CD4-positive, alpha-beta T cell treated with Interleukin-2 at 100 ng/mL for 4 hours (primary cell): ENCODE results near the gene SLC25A1.

ENCODE experiments used
- DNase-seq: peaks from one replicate; pipeline ENCODE4 v3.0.0-alpha.2; 2020; ENCODE audit warnings: low spot score

Gene SLC25A1

GRCh38 chr22:19137384-19138216 is 40.9 kb downstream of the SLC25A1 start:
- no peak for DNase-seq

- no peak for DNase-seq
These were observed 41.6 kb downstream of the SLC25A1 start for GRCh38 chr22:19136915-19137314.

GRCh38 chr22:19134874-19135273 is 43.7 kb downstream of the SLC25A1 start:
- no peak for DNase-seq

DNA sequence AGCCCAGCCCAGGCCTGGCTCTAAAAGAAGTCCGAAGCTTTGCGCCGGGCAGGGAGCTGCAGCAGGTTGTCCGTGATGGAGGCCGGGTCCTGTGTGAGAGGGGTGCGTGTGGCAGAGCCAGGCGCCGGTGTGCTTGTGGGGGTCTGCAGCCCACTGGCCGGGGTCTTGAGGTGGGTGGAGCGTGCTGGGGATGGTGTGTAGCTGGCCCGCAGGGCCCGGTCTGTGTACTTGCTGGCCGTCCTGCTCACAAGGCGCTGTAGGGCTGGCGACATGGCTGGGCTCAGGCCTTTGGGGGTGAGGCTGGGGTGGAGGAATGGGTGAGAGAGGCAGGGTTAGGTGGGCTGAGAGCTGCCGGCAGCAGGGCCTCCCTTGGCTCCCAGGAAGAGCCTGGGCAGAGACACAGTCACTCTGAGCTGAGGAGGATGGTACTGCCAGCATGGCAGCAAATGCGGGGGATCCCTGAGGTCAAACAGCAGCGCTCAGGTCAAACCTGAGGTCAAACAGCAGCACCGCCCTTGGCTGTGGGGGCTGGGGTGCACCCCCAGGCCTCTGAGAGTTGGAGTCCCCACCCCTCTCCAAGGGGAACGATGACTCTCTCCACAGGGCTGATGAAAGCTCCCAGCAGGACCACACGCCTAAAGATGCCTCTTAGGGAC is 44.2 kb downstream of the SLC25A1 start:
- DNase-seq = no peak

GRCh38 chr22:19133561-19133960 is 45.0 kb downstream of the SLC25A1 start:
- DNase-seq = no peak

DNA sequence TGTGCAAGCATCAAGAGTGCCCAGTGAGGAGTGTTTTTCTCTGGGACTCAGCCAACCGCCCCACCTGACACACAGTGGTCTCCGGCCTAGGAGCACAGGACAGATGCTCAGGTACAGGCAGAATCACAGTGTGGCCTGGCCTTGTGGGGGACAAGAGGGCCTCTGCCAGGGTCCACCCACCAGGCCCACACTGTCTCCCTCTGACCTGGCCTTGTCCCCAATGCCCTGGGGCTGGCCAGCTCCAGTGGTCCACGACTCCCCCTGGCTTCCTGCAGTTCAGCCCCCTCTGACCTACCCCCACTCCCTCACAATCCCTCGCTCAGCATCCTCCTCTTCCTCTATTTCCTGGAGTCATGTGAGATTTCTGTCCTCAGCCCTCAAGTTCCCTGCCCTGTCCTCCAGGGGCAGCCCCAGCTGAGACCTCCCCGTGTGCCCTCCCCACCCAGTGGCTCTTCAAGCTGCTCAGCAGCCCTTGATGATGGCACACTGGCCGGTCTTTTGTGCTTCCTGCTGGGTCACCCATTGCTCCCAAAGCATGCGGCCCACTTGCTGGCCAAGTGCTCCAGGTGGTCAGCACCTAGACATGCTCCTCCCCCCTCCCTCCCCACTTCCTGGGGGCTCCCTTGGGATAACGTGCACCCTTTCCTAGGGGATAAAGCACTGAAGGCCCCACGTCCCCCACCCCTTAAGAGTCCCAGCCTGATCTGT is 45.7 kb downstream of the SLC25A1 start:
- no peak for DNase-seq

- DNase-seq = no peak
These were observed 46.4 kb downstream of the SLC25A1 start for GRCh38 chr22:19132153-19132552.

- DNase-seq = no peak
These were observed 46.9 kb downstream of the SLC25A1 start for GRCh38 chr22:19131685-19132015.

- DNase-seq = no peak
These were observed 47.4 kb downstream of the SLC25A1 start, which contains the start of gene TSSK2 for GRCh38 chr22:19130959-19131684. Gene TSSK2 (plus strand): TSS chr22:19131308. CDS start chr22:19131400, 92 bp downstream.

DNA sequence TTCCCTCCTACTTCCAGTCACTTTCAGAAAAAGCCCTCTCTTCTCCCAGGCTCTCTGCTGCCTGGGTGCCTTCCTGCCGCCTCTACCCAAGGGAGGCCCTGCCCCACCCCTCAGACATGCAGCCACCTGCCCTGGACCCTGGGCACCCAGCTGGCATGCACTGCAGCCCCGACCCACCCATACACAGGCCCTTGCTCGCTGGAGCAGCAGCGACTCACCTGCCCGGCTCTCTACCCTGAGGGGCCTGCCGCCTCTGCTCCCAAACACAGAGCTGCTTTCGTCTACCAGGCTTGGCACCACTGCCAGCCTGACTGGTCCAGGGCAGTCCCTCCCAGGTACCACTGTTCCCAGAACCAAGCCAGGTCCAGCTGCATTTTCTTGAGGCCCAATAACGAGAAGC is 48.7 kb downstream of the SLC25A1 start:
- DNase-seq = no peak

- DNase-seq = no peak
These were observed 49.4 kb downstream of the SLC25A1 start for GRCh38 chr22:19128946-19129727.

- no peak for DNase-seq
These were observed 50.5 kb downstream of the SLC25A1 start for GRCh38 chr22:19128009-19128401.

GRCh38 chr22:19127329-19128008 is 51.1 kb downstream of the SLC25A1 start:
- DNase-seq = no peak

DNA sequence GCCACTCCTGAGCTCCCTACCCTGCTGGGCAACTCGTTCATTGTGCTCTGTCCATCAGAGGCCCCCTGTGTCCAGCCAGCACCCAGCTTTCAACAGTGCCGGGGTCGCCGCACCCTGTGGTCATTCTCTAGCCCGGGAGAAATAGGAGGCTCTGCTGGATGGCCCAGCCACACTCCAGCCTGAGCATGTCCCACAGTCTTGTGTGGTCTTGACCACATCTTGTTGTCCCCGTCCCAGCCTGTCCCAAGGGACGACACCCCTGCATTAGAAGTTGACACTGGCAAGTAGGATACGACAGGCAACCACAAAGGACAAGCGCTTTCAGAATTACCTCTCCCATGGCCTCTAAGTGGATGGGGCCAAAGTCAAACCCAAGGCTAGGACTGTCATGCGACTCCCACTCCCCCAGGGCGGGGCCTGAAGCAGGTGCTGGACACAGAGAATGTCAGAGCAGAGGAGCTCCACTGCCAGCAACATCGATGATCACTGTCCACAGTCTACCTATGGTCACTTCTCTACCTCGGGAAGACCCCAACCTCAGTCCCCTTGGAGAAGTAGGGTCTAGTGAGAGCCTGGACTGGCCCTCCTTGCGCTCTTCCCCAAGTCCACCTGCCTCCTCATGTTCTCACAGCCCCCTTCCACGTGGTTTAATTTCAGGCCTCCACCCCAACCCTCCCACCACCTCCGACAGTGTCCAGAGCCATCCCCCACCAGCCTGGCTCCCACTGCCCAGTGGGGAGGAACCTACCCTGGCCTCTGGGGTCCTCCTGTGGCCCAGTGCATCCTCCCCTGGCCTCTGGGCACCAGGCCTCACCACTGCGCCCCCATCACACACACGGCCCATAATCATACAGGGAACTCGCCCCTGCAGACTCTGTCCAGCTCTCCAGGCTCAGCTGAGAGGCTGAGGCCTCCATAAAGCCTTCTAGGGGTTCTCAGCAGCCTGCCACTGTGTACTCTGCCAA is 51.9 kb downstream of the SLC25A1 start:
- no peak for DNase-seq
